HAP-1 (cell line): ENCODE data around the gene TIMM23.
A peak's percentile ranks its signal among the peaks of the same experiment; 100 is the strongest.
"Not testable (repeated sequence)": the region's sequence is repeated elsewhere in the genome, so short reads cannot be mapped to it uniquely, and the experiment has no call there.

Experiments
- DNase-seq, 2 experiments: peaks; one replicate each; pipeline ENCODE4 v3.0.0-alpha.2; 2016 to 2020; ENCODE audit warnings: low spot score in 2 of 2
- H3K27me3 ChIP-seq: fragments of 250-450 bp; sonication (Bioruptor Pico); 2 replicates; pipeline ENCODE4 v1.5.1; 2020; ENCODE audit warnings: low read depth, mild to moderate bottlenecking, moderate library complexity
- H3K36me3 ChIP-seq: fragments of 250-450 bp; sonication (Bioruptor Pico); replicated peaks from 2 replicates; pipeline ENCODE4 v1.5.1; 2020; ENCODE audit warnings: mild to moderate bottlenecking
- H3K4me1 ChIP-seq: fragments of 250-450 bp; sonication (Bioruptor Pico); 2 replicates; pipeline ENCODE4 v1.5.1; 2020; ENCODE audit warnings: mild to moderate bottlenecking
- H3K4me3 ChIP-seq: fragments of 250-450 bp; sonication (Bioruptor Pico); 2 replicates; pipeline ENCODE4 v1.5.1; 2020; ENCODE audit warnings: mild to moderate bottlenecking, moderate library complexity
- H3K9me3 ChIP-seq: fragments of 250-450 bp; sonication (Bioruptor Pico); 2 replicates; pipeline ENCODE4 v1.5.1; 2020; ENCODE audit warnings: mild to moderate bottlenecking, moderate library complexity
- in situ Hi-C: fragments of 300-500 bp; cut with MboI; formaldehyde crosslinking; loops from 3 replicates; pipeline ENCODE4 v1.14.3; 2020; ENCODE audit warnings: low sequenced_read_pairs, inconsistent platforms, mixed read lengths

Gene TIMM23

DNA sequence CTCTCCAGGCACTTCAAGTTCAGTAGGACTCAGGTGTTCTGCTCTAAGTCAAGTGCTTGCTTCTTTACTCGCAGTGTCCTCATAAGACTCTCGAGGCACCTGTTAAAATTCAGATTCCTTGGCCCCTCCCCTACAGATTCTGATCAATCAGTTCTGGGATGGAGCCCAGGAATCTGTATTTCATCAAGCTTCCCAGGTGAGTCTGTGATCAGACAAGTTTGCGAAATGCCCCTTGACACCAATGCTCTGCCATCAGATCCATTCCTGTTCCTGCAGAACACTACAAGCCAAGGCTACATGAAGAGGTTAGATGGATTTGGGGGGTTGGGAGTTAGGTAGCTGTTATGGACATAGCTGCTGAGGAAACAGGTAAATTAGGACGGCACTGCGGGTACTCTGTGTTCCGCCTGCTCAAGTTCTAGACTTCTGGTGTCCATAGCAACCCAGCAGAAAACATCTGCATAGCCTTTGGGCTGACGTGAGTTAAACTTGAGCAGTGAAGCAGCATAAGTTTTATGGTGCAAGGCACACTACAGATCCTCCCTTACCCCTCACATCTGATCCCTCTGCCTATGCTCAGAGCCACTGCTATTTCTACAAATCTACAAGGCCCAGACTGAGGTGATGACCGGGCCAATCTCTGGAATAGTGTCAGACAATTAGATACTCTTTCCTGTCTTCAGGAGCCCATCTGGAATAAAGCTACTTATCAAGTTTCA lies 65.0 kb downstream of the TIMM23 start:
- in situ Hi-C loops = no loop called here
- H3K9me3 ChIP-seq = no peaks in the 10 kb centered on the region
- no peak for DNase-seq
- no peak overlapping the region for H3K4me3 ChIP-seq
- peaks cover 2% of the 10 kb centered on the region; the same call in 1 of the 2 replicates for H3K4me1 ChIP-seq
- no peaks in the 10 kb centered on the region for H3K36me3 ChIP-seq
- 0 out of 2 replicates have a peak, but pooled peaks cover 4% of the 10 kb centered on the region for H3K27me3 ChIP-seq

GRCh38 chr10:46040004-46040403 lies 67.7 kb downstream of the TIMM23 start:
- in situ Hi-C loops = no loop called here
- no peak for DNase-seq
- Histone ChIP-seq H3K4me1 (peaks cover 2% of the 10 kb centered on the region; the same call in 1 of the 2 replicates), H3K9me3 (no peaks in the 10 kb centered on the region), H3K4me3 (no peak overlapping the region), H3K27me3 (0 out of 2 replicates have a peak, but pooled peaks cover 4% of the 10 kb centered on the region), H3K36me3 (no peaks in the 10 kb centered on the region)

- H3K4me1 ChIP-seq = peaks cover 2% of the 10 kb centered on the region; the same call in 1 of the 2 replicates
- DNase-seq = no peak
- H3K36me3 ChIP-seq = no peaks in the 10 kb centered on the region
- H3K9me3 ChIP-seq = no peaks in the 10 kb centered on the region
- H3K27me3 ChIP-seq = no peaks in the 10 kb centered on the region; the same call in 1 of the 2 replicates
- no peak overlapping the region for H3K4me3 ChIP-seq
- in situ Hi-C loops = no loop called here
Observed at GRCh38 chr10:46042527-46042926, 70.2 kb downstream of the TIMM23 start.

DNA sequence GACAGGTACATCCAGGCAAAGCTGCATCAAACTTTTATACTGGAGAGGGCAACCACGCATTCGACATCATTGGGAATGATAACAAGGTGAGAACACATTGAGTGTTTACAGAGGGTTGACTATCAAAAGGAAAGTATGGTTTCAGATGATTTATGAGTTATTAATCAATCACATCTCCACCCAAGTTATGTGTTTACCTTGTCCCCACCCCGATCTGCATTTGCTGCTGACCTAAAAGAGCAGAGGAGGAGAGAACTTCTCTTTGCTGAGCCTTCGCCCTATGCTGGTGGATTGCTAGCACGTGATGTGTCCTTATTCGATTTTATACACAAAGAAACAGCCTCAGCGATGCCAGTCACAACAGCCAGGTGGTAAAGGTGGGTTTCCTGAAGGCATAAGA lies 74.0 kb downstream of the TIMM23 start, which contains the start of gene MSMB:
MSMB (minus strand) TSS at position 9 of the 400 bp plus-strand sequence. CDS start 32 bp downstream, outside the sequence.
- Histone ChIP-seq H3K4me1 (peaks cover 2% of the 10 kb centered on the region; the same call in 1 of the 2 replicates), H3K36me3 (no peaks in the 10 kb centered on the region), H3K9me3 (no peaks in the 10 kb centered on the region), H3K4me3 (no peak within 1 kb of the TSS), H3K27me3 (no peaks in the 10 kb centered on the region; the same call in 1 of the 2 replicates)
- in situ Hi-C loops = no loop called here
- DNase-seq = no peak

DNA sequence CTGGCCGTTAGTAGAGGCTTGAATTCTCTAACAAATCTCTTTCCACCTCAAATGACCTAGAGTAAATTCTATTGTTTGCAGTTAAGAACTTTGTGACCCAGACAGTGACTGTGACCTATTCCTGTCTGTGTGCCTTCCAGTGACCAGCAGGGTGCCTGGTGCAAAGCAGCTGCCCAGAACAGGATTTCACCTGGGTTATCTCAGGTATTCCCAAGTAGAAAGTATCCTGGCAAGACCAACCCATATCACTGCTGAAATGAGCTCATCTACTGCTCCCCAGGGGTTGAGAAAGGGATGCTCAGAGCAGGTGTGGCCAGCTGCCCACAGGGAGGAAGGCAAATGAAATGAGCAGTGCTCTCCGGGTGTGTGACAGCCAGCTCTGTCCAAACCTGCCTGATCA lies 75.9 kb downstream of the TIMM23 start:
- DNase-seq = no peak
- Histone ChIP-seq H3K27me3 (no peaks in the 10 kb centered on the region; the same call in 1 of the 2 replicates), H3K36me3 (no peaks in the 10 kb centered on the region), H3K4me3 (no peak overlapping the region), H3K4me1 (no peaks in the 10 kb centered on the region; the same call in 1 of the 2 replicates), H3K9me3 (no peaks in the 10 kb centered on the region)
- in situ Hi-C loops = no loop called here

GRCh38 chr10:46049497-46049831 lies 77.2 kb downstream of the TIMM23 start:
- H3K4me1 ChIP-seq, in situ Hi-C loops, DNase-seq, H3K4me3 ChIP-seq, H3K36me3 ChIP-seq, H3K9me3 ChIP-seq, H3K27me3 ChIP-seq: not testable (repeated sequence)

GRCh38 chr10:46050941-46051623 lies 78.8 kb downstream of the TIMM23 start:
- Histone ChIP-seq H3K9me3 (no peaks in the 10 kb centered on the region), H3K4me1 (no peaks in the 10 kb centered on the region; the same call in 1 of the 2 replicates), H3K27me3 (no peaks in the 10 kb centered on the region; the same call in 1 of the 2 replicates), H3K36me3 (no peaks in the 10 kb centered on the region), H3K4me3 (no peak overlapping the region)
- DNase-seq = no peak
- in situ Hi-C loops = no loop called here

DNA sequence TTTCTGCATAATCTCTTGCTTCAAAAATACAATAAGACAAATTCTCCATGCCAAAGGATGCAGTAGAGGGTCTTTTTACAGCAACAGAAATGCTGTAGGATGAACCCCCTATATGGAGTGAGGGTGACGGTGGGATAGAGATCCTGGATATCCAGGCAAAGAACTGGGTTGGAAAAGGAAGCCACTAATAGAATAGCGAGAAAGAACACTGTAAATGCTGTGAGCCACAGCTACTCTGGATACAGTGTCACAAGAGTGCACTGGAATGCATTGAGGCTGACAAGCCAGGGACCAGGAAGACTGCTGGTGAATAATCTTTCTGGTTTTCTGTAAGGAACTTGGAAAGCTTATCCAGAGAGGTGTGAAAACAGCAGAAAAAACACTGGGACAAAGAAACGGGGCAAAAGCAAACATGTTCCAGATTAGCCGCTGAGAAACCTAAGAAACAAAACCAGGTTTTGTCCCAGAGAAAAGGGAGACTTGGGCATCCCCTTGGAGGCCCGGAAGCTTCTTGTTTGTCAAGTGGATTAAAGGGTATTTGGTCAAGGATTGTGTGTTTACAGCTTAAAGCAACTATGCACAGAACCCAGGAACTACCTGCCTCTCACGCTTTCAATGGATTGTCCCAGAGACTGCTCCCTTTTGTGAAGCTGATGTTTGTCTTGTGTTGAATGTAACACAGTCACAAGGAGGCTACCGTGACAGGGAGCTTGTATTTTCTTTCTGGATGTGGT lies 79.9 kb downstream of the TIMM23 start:
- H3K36me3 ChIP-seq = no peaks in the 10 kb centered on the region
- H3K4me1 ChIP-seq = no peaks in the 10 kb centered on the region; the same call in 1 of the 2 replicates
- DNase-seq = peak; percentile 30 to 46
- no peaks in the 10 kb centered on the region for H3K9me3 ChIP-seq
- in situ Hi-C loops = no loop called here
- no peaks in the 10 kb centered on the region for H3K27me3 ChIP-seq
- no peak overlapping the region for H3K4me3 ChIP-seq

DNA sequence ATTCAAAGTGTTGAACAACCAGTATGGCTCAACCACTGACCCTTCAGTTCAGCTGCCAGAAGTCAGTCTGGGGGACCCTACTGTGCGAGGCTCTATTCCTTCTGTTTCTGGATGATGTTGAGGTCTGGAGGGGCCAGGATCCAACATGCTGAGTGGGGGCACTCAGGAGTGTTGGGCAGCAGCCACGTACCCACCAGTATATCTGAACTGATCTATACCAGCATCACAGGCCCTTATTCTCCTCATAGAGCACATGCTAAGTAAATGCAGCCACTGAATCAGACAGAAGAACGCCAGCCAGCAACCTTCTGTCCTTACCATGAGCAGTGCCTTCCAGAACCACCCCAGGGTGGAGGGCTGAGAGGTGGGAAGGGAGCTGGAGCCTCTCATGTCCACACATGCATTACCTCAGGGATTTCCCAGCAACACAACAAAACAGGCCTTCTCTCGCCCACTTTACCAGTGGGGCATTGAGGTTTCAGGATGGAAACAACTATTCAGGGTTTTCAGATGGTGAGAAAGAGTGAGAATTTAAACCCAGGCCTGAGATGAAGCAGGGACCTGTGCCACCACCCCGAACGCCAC lies 80.6 kb downstream of the TIMM23 start:
- Histone ChIP-seq H3K4me1 (no peaks in the 10 kb centered on the region; the same call in 1 of the 2 replicates), H3K4me3 (no peak overlapping the region), H3K36me3 (no peaks in the 10 kb centered on the region), H3K9me3 (no peaks in the 10 kb centered on the region), H3K27me3 (no peaks in the 10 kb centered on the region)
- in situ Hi-C loops = no loop called here
- no peak for DNase-seq
